Liver (tissue), 9 donors: Measurements from ENCODE around the gene BARHL2. TPM values are rescaled to one million over a fixed set of nuclear protein-coding genes. Genes with fewer than 3 reads are reported as not detected.

Experiments used
- DNase-seq: peaks from one replicate; pipeline ENCODE4 v3.0.0-alpha.2; 2017; ENCODE audit warnings: low spot score
- H3K27ac ChIP-seq, 2 donors: one replicate each; pipeline ENCODE4 v1.7.0; 2013; ENCODE audit warnings: inconsistent platforms in 2 of 2, low read length in 2 of 2, control low read depth in 1 of 2, low read depth in 1 of 2, mild to moderate bottlenecking in 1 of 2
- H3K27me3 ChIP-seq, 4 donors: one replicate each; pipeline versions ENCODE4 v1.6.1 to v1.7.0; 2013; ENCODE audit warnings: low read length in 3 of 4, inconsistent platforms in 1 of 4, mild to moderate bottlenecking in 1 of 4, moderate library complexity in 1 of 4; ENCODE audit not compliant: control insufficient read depth in 4 of 4, insufficient read depth in 4 of 4
- H3K36me3 ChIP-seq, 4 donors: one replicate each; pipeline versions ENCODE4 v1.6.1 to v1.7.0; 2013; ENCODE audit warnings: low read length in 3 of 4, mild to moderate bottlenecking in 3 of 4, low read depth in 1 of 4, moderate library complexity in 1 of 4; ENCODE audit not compliant: control insufficient read depth in 4 of 4, insufficient read depth in 3 of 4
- H3K4me1 ChIP-seq, 4 donors: one replicate each; pipeline versions ENCODE4 v1.6.1 to v1.7.0; 2013; ENCODE audit warnings: low read length in 3 of 4, mild to moderate bottlenecking in 3 of 4, moderate library complexity in 1 of 4; ENCODE audit not compliant: control insufficient read depth in 4 of 4, insufficient read depth in 4 of 4
- H3K4me3 ChIP-seq, 3 donors: one replicate each; pipeline versions ENCODE4 v1.6.1 to v1.7.0; 2013; ENCODE audit warnings: low read length in 3 of 3, control low read depth in 1 of 3, low read depth in 1 of 3, mild to moderate bottlenecking in 1 of 3
- H3K9ac ChIP-seq, 2 donors: one replicate each; pipeline ENCODE4 v1.7.0; 2013; ENCODE audit warnings: low read length in 2 of 2, mild to moderate bottlenecking in 2 of 2, moderate library complexity in 2 of 2, control low read depth in 1 of 2, low read depth in 1 of 2
- H3K9me3 ChIP-seq, 4 donors: one replicate each; pipeline versions ENCODE4 v1.6.1 to v1.7.0; 2013; ENCODE audit warnings: low read length in 3 of 4; ENCODE audit not compliant: control insufficient read depth in 4 of 4
- ATF3 ChIP-seq: IDR thresholded peaks from 2 replicates; pipeline ENCODE4 v1.6.1; 2016; ENCODE audit warnings: antibody characterized with exemption
- CTCF ChIP-seq: fragments of 150-350 bp; IDR thresholded peaks from 2 replicates; pipeline ENCODE4 v1.5.1; 2017; ENCODE audit warnings: improper control_type of control experiment, low read depth, low read length; ENCODE audit not compliant: missing input control
- EGR1 ChIP-seq, 2 donors: IDR thresholded peaks; 2 replicates each; pipeline ENCODE4 v1.6.1; 2016 to 2018; ENCODE audit warnings: antibody characterized with exemption in 2 of 2, low read depth in 2 of 2
- FOXA1 ChIP-seq: IDR thresholded peaks from 2 replicates; pipeline ENCODE4 v1.6.1; 2016; ENCODE audit warnings: antibody characterized with exemption
- FOXA2 ChIP-seq: IDR thresholded peaks from 2 replicates; pipeline ENCODE4 v1.6.1; 2016; ENCODE audit warnings: antibody characterized with exemption
- GABPA ChIP-seq, 2 donors: IDR thresholded peaks in 1 of 2; conservative IDR thresholded peaks in 1 of 2; 2 replicates each; pipeline ENCODE4 v1.6.1; 2016; ENCODE audit warnings: antibody characterized with exemption in 2 of 2, mild to moderate bottlenecking in 1 of 2, moderate library complexity in 1 of 2
- HNF4A ChIP-seq, 2 donors: conservative IDR thresholded peaks; 2 replicates each; pipeline ENCODE4 v1.6.1; 2016; ENCODE audit warnings: antibody characterized with exemption in 2 of 2, mild to moderate bottlenecking in 2 of 2
- JUND ChIP-seq, 2 donors: IDR thresholded peaks; 2 replicates each; pipeline ENCODE4 v1.6.1; 2016; ENCODE audit warnings: antibody characterized with exemption in 2 of 2
- MAX ChIP-seq: IDR thresholded peaks from 2 replicates; pipeline ENCODE4 v1.6.1; 2016; ENCODE audit warnings: antibody characterized with exemption
- NR2F2 ChIP-seq: IDR thresholded peaks from 2 replicates; pipeline ENCODE4 v1.6.1; 2016; ENCODE audit warnings: antibody characterized with exemption
- RAD21 ChIP-seq, 2 donors: IDR thresholded peaks; 2 replicates each; pipeline ENCODE4 v1.6.1; 2016; ENCODE audit warnings: antibody characterized with exemption in 2 of 2, mild to moderate bottlenecking in 2 of 2
- REST ChIP-seq: IDR thresholded peaks from 2 replicates; pipeline ENCODE4 v1.6.1; 2016; ENCODE audit warnings: antibody characterized with exemption, mild to moderate bottlenecking
- RXRA ChIP-seq, 2 donors: IDR thresholded peaks; 2 replicates each; pipeline ENCODE4 v1.6.1; 2017 to 2018; ENCODE audit warnings: antibody characterized with exemption in 2 of 2, mild to moderate bottlenecking in 1 of 2
- SP1 ChIP-seq: IDR thresholded peaks from 2 replicates; pipeline ENCODE4 v1.6.1; 2018; ENCODE audit warnings: antibody characterized with exemption, mild to moderate bottlenecking
- TAF1 ChIP-seq: conservative IDR thresholded peaks from 2 replicates; pipeline ENCODE4 v1.6.1; 2016; ENCODE audit warnings: antibody characterized with exemption, mild to moderate bottlenecking
- YY1 ChIP-seq: IDR thresholded peaks from 2 replicates; pipeline ENCODE4 v1.6.1; 2016; ENCODE audit warnings: antibody characterized with exemption, mild to moderate bottlenecking
- ZBTB33 ChIP-seq: IDR thresholded peaks from 2 replicates; pipeline ENCODE4 v1.6.1; 2016; ENCODE audit warnings: antibody characterized with exemption
- WGBS: extraction: QIAGEN DNeasy Blood & Tissue Kit; methylation state at CpG from one replicate; pipeline ENCODE4 v1.1.7; 2013; 5-methylcytosine and 5-hydroxymethylcytosine counted together
- polyA plus RNA-seq, 2 donors: library from polyadenylated mRNA; stranded (reverse) in 1 of 2; unstranded in 1 of 2; fragments of 200-250 nt in 1 of 2; fragments of >200 nt in 1 of 2; fragmentation: Nextera tagmentation in 1 of 2; extraction: Ambion mirVana in 1 of 2; gene quantifications; one replicate each; pipeline versions ENCODE4 v1.2.1 to v1.2.3, GENCODE V29; 2013 to 2015
- total RNA-seq, 2 donors: library from RNA; depleted of rRNA; stranded (reverse); fragments of >200 nt; gene quantifications; one replicate each; pipeline ENCODE4 v1.2.3, GENCODE V29; 2014
- donor health status: healthy.
- donor health status: healthy.
- donor health status: healthy.
- donor health status: healthy.
- donor health status: healthy.

The BARHL2 gene
- total and polyA plus RNA-seq, 4 donors, result not detected

GRCh38 chr1:90721210-90722194, 4.4 kb upstream of the BARHL2 start:
- H3K4me1 ChIP-seq, result peaks cover 30 to 40% (median 35%) of the 10 kb centered on the region in 4 donors
- H3K9me3 ChIP-seq, result peaks cover 0 to 12% (median 0%) of the 10 kb centered on the region in 4 donors
- 7% methylated on average over 15 of the region's 15 CpGs for WGBS
- DNase-seq, result no peak
- no peak overlapping the region for H3K4me3 ChIP-seq
- H3K9ac ChIP-seq, result no peak overlapping the region
- no peak overlapping the region for H3K27ac ChIP-seq
- no peak for TF ChIP-seq SP1
- peak; percentile 70 for TF ChIP-seq CTCF
- peak; percentile 85 to 87 for TF ChIP-seq RAD21 (IDR thresholded peaks at IDR 0.05)
- H3K36me3 ChIP-seq, result no peaks in the 10 kb centered on the region
- peaks cover 9 to 39% (median 21%) of the 10 kb centered on the region in 4 donors for H3K27me3 ChIP-seq

GRCh38 chr1:90720145-90720636, 3.1 kb upstream of the BARHL2 start:
- WGBS, result 18% methylated on average over 14 of the region's 14 CpGs
- DNase-seq, result no peak
- H3K4me1 ChIP-seq, result peaks cover 22 to 28% (median 25%) of the 10 kb centered on the region in 4 donors
- H3K36me3 ChIP-seq, result no peaks in the 10 kb centered on the region
- H3K9me3 ChIP-seq, result peaks cover 0 to 12% (median 0%) of the 10 kb centered on the region in 4 donors
- H3K27ac ChIP-seq, result no peak overlapping the region
- H3K9ac ChIP-seq, result no peak overlapping the region
- TF ChIP-seq TAF1 (no peak), SP1 (no peak), YY1 (no peak), ATF3 (no peak), CTCF (no peak), NR2F2 (no peak), ZBTB33 (no peak), FOXA1 (no peak), REST (no peak), MAX (no peak), FOXA2 (no peak), HNF4A (conservative IDR thresholded peaks at IDR 0.05) (no peak), EGR1 (IDR thresholded peaks at IDR 0.05; ENCODE audit: low read depth in 2 of 2) (no peak), GABPA (IDR thresholded peaks at IDR 0.05 in 1 of 2, conservative IDR thresholded peaks at IDR 0.05 in 1 of 2) (no peak), RXRA (IDR thresholded peaks at IDR 0.05) (no peak), JUND (IDR thresholded peaks at IDR 0.05) (no peak)
- H3K27me3 ChIP-seq, result peaks cover 9 to 37% (median 22%) of the 10 kb centered on the region in 4 donors
- no peak overlapping the region for H3K4me3 ChIP-seq
